ENCODE results near the gene PLK4. TPM values are rescaled to one million over a fixed set of nuclear protein-coding genes. Genes with fewer than 3 reads are reported as not detected.

PLK4 gene
- total RNA-seq, 1 donor from 2014 or later = 83.9 TPM

DNA sequence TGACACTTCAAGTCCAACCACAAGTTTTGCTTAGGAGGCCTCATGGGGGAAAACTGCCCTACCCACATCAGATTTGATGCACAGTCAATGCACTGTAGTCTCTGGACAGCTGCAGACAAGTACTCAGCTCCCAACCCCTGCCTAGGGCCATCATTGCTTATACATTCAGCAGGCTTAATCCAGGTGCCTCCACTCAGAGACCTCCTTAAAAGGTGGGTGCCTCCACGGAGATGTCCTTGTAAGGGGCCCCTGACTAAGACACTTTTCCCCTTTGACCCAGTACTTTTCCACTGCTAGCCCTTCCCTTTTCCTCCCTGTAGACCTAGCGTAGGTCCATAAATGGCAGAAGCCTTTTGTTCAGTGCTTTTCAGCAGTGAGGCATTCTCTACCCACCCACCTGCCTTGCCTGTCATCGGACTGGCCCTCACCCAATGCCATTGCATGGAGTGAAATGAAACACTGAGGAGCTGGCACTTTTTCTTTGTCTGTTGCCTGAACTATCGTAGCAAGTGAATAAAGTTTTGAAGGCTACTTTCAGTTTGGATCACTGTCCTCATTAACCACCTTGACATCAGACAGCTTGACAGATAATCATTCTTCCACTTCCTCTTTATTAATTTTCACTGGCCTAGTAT is 23.8 kb upstream of the PLK4 start:
- no peak for TF ChIP-seq EZH2phosphoT487 (IDR thresholded peaks at IDR 0.05)
- no peak for TF ChIP-seq EZH2 (IDR thresholded peaks at IDR 0.05)
- TF ChIP-seq, protein P1, sequence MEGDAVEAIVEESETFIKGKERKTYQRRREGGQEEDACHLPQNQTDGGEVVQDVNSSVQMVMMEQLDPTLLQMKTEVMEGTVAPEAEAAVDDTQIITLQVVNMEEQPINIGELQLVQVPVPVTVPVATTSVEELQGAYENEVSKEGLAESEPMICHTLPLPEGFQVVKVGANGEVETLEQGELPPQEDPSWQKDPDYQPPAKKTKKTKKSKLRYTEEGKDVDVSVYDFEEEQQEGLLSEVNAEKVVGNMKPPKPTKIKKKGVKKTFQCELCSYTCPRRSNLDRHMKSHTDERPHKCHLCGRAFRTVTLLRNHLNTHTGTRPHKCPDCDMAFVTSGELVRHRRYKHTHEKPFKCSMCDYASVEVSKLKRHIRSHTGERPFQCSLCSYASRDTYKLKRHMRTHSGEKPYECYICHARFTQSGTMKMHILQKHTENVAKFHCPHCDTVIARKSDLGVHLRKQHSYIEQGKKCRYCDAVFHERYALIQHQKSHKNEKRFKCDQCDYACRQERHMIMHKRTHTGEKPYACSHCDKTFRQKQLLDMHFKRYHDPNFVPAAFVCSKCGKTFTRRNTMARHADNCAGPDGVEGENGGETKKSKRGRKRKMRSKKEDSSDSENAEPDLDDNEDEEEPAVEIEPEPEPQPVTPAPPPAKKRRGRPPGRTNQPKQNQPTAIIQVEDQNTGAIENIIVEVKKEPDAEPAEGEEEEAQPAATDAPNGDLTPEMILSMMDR (IDR thresholded peaks at IDR 0.05) = no peak
- Histone ChIP-seq H3K4me3 (no peak overlapping the region), H3K27me3 (no peaks in the 10 kb centered on the region), H4K20me1 (ENCODE audit: low read depth) (no peaks in the 10 kb centered on the region), H3K4me1 (peaks cover 5% of the 10 kb centered on the region), H3K9ac (no peak overlapping the region), H3K9me3 (ENCODE audit: low read depth) (no peaks in the 10 kb centered on the region), H3K4me2 (peak overlapping the region; percentile 28), H3K79me2 (ENCODE audit: low read depth) (peaks cover 73% of the 10 kb centered on the region), H3F3A (ENCODE audit: low read depth) (no peaks in the 10 kb centered on the region), H3K27ac (no peak overlapping the region), H2AFZ (replicated peaks) (no peak overlapping the region), H3K36me3 (peaks cover 6% of the 10 kb centered on the region)
- no peak overlapping the region for H3K27ac Mint-ChIP-seq
- no peak for DNase-seq (ENCODE audit: low spot score)
- H3K9me3 Mint-ChIP-seq = peaks cover 40% of the 10 kb centered on the region
- H3K4me3 Mint-ChIP-seq = no peak overlapping the region
- H3K27me3 Mint-ChIP-seq (ENCODE audit: insufficient read depth, low read depth) = peaks cover 2% of the 10 kb centered on the region
- H3K36me3 Mint-ChIP-seq = peaks cover 36% of the 10 kb centered on the region
- H3K4me1 Mint-ChIP-seq = peaks cover 2% of the 10 kb centered on the region

- no peak overlapping the region for H3K27ac Mint-ChIP-seq
- no peaks in the 10 kb centered on the region for H3F3A ChIP-seq (ENCODE audit: low read depth)
- H3K4me2 ChIP-seq = no peak overlapping the region
These were observed 23.1 kb upstream of the PLK4 start for GRCh38 chr4:127857641-127858040.

DNA sequence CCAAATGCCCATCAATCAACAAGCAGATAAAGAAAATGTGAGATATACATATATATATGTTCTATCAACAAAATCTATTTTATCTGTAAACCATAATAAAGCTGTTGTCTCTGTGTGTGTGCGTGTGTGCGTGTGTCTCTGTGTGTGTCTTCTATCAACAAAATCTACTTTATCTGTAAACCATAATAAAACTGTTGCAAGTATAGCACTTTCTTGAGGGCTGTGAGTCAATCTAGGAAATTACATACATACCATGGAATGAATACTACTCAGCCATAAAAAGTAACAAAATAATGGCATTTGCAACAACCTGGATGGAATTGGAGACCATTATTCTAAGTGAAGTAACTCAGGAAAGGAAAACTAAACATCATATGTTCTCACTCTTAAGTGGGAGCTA is 12.5 kb upstream of the PLK4 start:
- Histone ChIP-seq H3K36me3 (no peaks in the 10 kb centered on the region), H3K9ac (no peak overlapping the region), H3K9me3 (ENCODE audit: low read depth) (no peaks in the 10 kb centered on the region), H2AFZ (replicated peaks) (no peak overlapping the region), H3K4me3 (no peak overlapping the region), H3K27ac (no peak overlapping the region), H3K4me1 (no peaks in the 10 kb centered on the region), H3K4me2 (no peak overlapping the region), H3F3A (ENCODE audit: low read depth) (no peaks in the 10 kb centered on the region), H3K27me3 (no peaks in the 10 kb centered on the region), H4K20me1 (ENCODE audit: low read depth) (no peaks in the 10 kb centered on the region), H3K79me2 (ENCODE audit: low read depth) (peaks cover 26% of the 10 kb centered on the region)
- no peak for DNase-seq (ENCODE audit: low spot score)
- no peaks in the 10 kb centered on the region for H3K27me3 Mint-ChIP-seq (ENCODE audit: insufficient read depth, low read depth)
- peaks cover 7% of the 10 kb centered on the region for H3K36me3 Mint-ChIP-seq
- peaks cover 2% of the 10 kb centered on the region for H3K9me3 Mint-ChIP-seq
- H3K4me3 Mint-ChIP-seq = no peak overlapping the region
- no peak for TF ChIP-seq EZH2phosphoT487 (IDR thresholded peaks at IDR 0.05)
- TF ChIP-seq, protein P1 (IDR thresholded peaks at IDR 0.05) = no peak
- no peak for TF ChIP-seq EZH2 (IDR thresholded peaks at IDR 0.05)
- peaks cover 2% of the 10 kb centered on the region for H3K4me1 Mint-ChIP-seq
- no peak overlapping the region for H3K27ac Mint-ChIP-seq

More at GRCh38 chr4:127857641-127858040, 23.1 kb upstream of the PLK4 start:
- H2AFZ ChIP-seq (replicated peaks) = no peak overlapping the region
- DNase-seq (ENCODE audit: low spot score) = no peak
- H3K27ac ChIP-seq = no peak overlapping the region
- H3K4me3 ChIP-seq = no peak overlapping the region
- peaks cover 6% of the 10 kb centered on the region for H3K36me3 ChIP-seq
- Mint-ChIP-seq H3K9me3 (peaks cover 40% of the 10 kb centered on the region), H3K4me1 (peaks cover 2% of the 10 kb centered on the region), H3K36me3 (peaks cover 36% of the 10 kb centered on the region), H3K4me3 (no peak overlapping the region), H3K27me3 (ENCODE audit: insufficient read depth, low read depth) (peaks cover 2% of the 10 kb centered on the region)
- no peaks in the 10 kb centered on the region for H3K27me3 ChIP-seq
- no peaks in the 10 kb centered on the region for H3K9me3 ChIP-seq (ENCODE audit: low read depth)
- H3K9ac ChIP-seq = no peak overlapping the region
- no peak for TF ChIP-seq EZH2phosphoT487 (IDR thresholded peaks at IDR 0.05)
- TF ChIP-seq, protein P1 (IDR thresholded peaks at IDR 0.05) = no peak
- TF ChIP-seq EZH2 (IDR thresholded peaks at IDR 0.05) = no peak
- H3K79me2 ChIP-seq (ENCODE audit: low read depth) = peaks cover 72% of the 10 kb centered on the region
- no peaks in the 10 kb centered on the region for H4K20me1 ChIP-seq (ENCODE audit: low read depth)
- H3K4me1 ChIP-seq = peaks cover 5% of the 10 kb centered on the region

Measured in neural progenitor cell (in vitro differentiated cells).